Left renal cortex interstitium (tissue), 4 donors: Measurements from ENCODE around the gene PLK3. TPM values are rescaled to one million over a fixed set of nuclear protein-coding genes. Genes with fewer than 3 reads are reported as not detected.
"Not testable (repeated sequence)": the region's sequence is repeated elsewhere in the genome, so short reads cannot be mapped to it uniquely, and the experiment has no call there.

Experiments used
- DNase-seq, 4 donors: peaks; one replicate each; pipeline ENCODE4 v3.0.0-alpha.2; 2013; ENCODE audit warnings: low read depth in 4 of 4, low spot score in 2 of 4, missing footprints in 1 of 4
- polyA plus RNA-seq, 4 donors: library from polyadenylated mRNA; unstranded; fragments of 120-200 nt; gene quantifications; one replicate each; pipeline ENCODE4 v1.2.1, GENCODE V29; 2013; ENCODE audit not compliant: insufficient read length in 4 of 4

Gene PLK3
- polyA plus RNA-seq, 4 donors, result 6.8 to 8.4 (median 7.3) TPM

DNA sequence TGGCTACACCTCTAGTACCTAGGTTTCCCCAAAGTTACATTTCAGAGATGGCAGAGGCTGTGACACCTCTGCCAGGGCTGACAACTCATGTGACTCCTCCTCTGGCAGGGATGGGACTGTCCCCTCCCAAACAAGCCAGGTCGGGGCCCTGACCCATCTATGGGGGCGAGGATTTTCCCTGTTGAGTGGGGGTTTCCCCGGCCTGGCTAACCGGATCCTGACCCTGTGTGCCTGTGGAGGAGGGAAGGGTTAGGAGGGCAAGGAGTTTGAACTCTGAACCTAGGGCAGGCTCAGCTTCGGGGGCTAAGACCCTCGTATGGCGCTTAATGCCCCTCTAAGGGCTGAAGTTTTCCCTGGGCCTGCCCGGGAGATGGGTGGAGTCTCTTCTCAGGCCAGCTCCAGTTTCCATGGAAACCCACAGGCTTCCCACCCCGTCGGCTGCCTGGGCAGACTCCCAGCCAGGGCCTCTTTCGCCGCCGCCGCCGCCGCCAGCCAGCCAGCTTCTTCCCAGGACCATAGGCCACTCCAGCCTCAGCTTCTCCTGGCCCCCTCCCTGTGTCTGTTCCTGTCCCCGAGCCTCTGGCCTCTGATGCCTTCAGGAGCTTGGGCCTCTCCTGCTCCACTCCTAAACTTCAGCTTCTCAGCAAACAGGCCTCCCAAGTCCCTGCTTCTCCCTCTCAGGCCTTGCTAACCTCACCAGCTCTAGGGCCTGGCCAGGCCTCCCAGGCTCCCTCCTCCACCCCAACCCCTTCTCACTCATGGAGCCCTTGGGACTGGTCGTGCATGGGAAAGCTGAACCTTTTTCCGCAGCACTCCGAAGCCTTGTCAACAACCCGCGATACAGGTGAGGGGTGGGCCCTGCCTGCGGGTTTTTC, 8.1 kb downstream of the PLK3 start, which contains the start of gene BTBD19:
BTBD19 (plus strand) TSS at position 461 of the 875 bp plus-strand sequence; CDS start at position 759, 298 bp downstream.
- DNase-seq, result no peak

GRCh38 chr1:44808938-44809917, 9.1 kb downstream of the PLK3 start:
- no peak for DNase-seq

DNA sequence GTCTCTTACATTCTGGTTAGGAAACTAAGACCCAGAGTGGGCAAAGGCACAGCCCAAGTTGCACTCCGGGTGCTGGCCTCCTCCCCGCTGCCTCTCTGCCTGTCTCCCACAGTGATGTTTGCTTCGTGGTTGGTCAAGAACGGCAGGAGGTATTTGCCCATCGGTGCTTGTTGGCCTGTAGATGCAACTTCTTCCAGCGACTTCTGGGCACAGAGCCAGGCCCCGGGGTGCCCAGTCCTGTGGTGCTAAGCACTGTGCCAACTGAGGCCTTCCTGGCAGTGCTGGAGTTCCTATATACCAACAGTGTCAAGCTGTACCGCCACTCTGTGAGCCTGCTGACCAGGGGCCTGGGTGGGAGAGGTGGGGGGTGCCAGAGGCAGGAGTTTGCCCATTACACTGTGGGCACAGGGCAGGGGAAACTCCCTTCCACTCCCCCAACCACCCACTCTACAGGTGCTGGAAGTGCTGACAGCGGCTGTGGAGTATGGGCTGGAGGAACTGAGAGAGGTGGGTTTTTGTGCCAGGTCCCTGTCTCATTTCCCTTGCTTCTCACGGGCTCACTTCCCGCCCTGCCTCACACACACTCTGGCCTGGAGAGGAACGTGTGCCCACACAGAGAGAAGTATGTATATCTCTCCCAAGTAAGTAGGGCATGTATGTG, 10.1 kb downstream of the PLK3 start:
- DNase-seq, result no peak

GRCh38 chr1:44810762-44811105, 10.6 kb downstream of the PLK3 start:
- DNase-seq, result not testable (repeated sequence)

DNA sequence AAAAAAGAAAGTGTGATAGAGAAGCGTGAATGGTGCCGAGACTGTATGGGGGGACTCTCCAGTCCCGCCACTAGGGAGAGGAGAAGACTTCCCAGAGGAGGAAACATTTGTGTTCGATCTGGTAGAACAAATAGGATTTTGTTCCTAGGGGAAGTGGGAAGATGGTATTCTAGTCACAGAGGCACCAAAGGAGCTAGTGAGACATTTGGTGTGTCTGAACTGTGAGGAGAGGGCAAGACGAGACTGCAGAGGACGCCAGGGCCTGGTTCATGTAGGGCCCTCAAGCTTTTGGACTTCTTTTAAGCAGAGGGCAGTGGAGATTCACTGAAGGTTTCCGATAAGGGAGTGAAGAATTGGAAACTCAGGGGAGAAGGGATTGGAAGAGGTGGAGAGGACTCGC, 11.1 kb downstream of the PLK3 start:
- no peak for DNase-seq

GRCh38 chr1:44812822-44813543, 12.8 kb downstream of the PLK3 start:
- no peak for DNase-seq

- DNase-seq, result not testable (repeated sequence)
These were observed 15.7 kb downstream of the PLK3 start for GRCh38 chr1:44815926-44816325.

DNA sequence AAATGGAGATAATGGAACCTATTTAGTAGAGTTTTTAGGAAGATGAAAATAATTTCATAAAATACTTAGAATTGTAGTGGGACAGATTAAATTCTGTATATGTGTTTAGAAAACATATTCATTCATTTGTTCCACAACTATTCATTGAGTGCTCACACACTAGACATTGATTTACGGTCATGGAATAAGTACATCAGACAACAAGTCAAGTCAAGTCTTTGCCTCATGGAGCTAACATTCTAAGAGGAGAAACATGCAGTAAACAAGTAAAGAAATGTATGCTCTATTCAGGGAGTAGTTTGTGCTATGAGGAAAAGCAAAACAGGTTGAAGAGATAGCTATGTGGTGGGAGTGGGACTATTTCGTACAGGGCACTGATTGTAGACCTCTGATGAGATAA, 17.1 kb downstream of the PLK3 start:
- DNase-seq, result no peak

DNA sequence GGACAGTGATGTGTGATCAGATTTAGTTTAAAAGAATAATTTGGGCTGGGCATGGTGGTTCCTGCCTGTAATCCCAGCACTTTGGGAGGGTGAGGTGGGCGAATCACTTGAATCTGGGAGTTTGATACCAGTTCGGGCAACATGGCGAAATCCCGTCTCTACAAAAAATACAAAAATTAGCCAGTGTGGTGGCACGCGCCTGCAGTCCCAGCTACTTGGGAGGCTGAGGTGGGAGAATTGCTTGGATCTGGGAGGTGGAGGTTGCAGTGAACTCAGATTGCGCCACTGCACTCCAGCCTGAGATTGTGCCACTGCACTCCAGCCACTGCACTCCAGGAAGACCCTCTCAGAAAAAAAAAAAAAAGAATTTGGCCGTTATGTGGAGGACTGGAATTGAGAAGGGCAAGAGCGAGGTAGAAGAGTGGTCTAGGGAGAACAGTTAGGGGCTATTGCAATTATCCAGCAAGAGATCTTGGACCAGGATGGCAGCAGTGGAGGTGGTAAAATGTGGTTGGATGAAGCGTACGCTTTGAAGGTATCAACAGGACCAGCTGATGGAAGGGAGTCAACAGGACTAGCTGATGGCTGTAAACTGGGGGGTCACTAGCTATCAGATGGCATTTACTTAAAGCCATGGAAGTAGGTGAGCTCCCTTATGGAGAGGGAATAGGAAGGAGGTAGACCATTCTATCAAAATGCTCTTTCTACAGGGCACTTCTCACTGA, 17.8 kb downstream of the PLK3 start:
- no peak for DNase-seq

DNA sequence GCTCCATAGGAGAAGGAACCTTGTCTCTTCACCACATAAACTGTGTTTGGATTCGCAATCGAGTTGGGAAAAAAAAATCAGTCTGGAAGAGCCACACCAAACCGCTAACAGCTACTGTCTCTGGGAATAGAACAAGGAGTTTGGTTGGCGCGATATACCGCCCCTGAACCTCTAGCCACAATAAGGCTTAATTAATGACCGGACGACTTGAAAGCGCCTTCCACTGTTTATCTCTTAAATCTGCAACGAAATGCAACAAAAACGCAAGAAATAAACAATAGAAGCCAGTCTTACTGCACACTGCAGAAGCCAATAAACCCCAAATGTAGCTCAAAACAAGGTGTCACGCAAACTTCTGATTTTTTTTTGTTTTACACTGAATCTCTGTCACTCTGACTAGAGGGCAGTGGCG, 19.0 kb downstream of the PLK3 start:
- DNase-seq, result no peak

GRCh38 chr1:44819608-44820327, 19.6 kb downstream of the PLK3 start:
- DNase-seq, result peak in 2 of 4 donors; percentile 80 to 96

GRCh38 chr1:44820328-44821239, 20.4 kb downstream of the PLK3 start:
- no peak for DNase-seq

DNA sequence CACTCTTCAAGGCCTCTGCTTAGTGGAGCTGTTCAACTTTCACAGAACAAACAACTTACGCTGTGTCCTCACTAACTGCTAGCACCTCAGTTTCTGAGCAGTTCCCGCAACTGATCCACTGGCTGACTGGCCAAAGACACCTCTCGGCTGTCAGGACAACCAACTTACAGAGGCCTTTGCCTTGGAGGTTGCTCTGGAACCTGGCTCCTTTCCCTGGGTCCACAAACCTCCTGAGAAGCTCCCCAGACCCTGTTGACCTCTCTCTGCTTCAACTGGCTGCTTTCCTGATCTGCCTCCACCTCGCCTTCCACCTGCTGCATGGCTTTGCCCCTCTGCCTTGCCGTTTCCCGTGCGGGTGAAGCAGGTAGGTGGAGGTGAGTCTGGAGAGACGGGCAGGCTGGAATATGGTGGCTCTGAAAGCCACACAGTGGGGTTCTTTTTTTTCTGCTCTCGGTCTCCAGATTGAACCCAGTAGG, 21.1 kb downstream of the PLK3 start:
- no peak for DNase-seq

GRCh38 chr1:44822131-44822701, 22.0 kb downstream of the PLK3 start:
- DNase-seq, result no peak

GRCh38 chr1:44822981-44823451, 22.8 kb downstream of the PLK3 start:
- DNase-seq, result no peak

DNA sequence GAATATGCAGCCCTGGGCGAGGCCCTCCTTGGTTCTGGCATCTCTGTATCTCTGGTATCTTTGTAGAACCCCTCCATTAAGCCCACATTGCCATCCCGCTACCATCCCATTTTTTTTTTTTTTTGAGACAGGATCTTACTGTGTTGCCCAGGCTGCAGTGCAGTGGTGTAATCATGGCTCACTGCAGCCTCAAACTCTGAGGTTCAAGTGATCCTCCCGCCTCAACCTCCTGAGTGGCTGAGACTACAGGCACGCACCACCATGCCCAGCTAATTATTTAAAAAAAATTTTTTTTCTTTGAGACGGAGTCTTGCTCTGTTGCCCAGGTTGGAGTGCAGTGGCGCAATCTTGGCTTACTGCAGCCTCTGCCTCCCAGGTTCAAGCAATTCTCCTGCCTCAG, 24.2 kb downstream of the PLK3 start:
- DNase-seq, result not testable (repeated sequence)
